UCSD-AML1 (cell line): Measurements from ENCODE around the gene MRPL1.
"Not testable (repeated sequence)": the region's sequence is repeated elsewhere in the genome, so short reads cannot be mapped to it uniquely, and the experiment has no call there.

Source experiments
- DNase-seq: peaks from one replicate; lab custom pipeline; 2025; ENCODE audit not compliant: unreplicated experiment; lab: John Stamatoyannopoulos, UW

The MRPL1 gene

DNA sequence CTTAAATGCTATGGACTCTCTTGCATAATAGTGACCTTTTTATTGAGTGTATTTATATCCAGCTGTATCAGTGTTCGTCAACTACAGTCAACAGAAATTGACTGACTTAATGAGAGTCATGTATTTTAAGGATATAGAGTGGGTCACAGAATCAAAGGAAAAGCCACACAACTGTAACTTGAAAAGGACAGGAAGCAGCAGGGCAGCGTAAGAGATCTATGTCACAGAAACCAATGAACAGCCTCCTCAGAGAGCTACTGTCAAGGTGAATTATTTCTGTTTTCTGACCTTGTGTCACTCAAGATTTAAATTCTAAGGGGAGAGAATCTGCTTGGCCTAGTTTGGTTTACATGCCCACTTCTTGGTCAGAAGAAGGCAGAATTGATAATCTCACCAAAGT lies 100.4 kb downstream of the MRPL1 start:
- DNase-seq: no peak

GRCh38 chr4:77973657-77974056 lies 111.0 kb downstream of the MRPL1 start:
- DNase-seq: not testable (repeated sequence)

DNA sequence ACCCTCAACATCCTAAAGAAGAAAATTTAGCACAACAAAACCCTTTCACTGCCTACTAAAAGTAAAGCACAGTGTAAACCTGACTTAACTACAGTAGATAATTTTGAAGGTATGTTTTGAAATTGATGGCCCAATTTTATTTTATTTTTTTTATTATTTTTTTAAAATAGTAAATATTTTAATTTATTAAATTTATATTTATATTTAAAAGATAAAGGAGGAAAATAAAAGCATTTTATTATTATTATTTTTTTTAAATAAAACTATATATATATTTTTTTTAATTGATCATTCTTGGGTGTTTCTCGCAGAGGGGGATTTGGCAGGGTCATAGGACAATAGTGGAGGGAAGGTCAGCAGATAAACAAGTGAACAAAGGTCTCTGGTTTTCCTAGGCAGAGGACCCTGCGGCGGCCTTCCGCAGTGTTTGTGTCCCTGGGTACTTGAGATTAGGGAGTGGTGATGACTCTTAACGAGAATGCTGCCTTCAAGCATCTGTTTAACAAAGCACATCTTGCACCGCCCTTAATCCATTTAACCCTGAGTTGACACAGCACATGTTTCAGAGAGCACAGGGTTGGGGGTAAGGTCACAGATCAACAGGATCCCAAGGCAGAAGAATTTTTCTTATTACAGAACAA lies 120.4 kb downstream of the MRPL1 start:
- not testable (repeated sequence) for DNase-seq

GRCh38 chr4:77983612-77984311 lies 121.1 kb downstream of the MRPL1 start:
- not testable (repeated sequence) for DNase-seq

DNA sequence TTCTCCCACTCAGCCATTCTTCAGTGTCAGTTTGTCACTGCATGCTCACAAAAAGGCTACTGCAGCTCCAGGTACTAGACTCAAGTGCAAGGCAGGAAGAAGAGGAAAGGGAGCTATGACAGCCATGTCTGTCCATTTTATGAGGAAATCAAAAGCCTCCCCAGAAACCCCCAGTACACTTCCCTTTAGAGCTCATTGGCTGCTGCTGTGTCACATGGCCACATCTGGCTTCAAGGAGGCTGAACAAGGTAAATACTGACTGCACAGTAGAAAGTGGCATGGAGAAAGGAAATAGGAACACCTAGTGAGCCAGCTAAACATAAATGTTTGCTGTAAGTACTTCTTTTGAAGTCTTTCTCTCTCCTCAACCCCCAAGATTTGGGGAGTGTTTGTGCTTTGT lies 127.3 kb downstream of the MRPL1 start:
- no peak for DNase-seq

GRCh38 chr4:77990456-77990855 lies 127.8 kb downstream of the MRPL1 start:
- no peak for DNase-seq

DNA sequence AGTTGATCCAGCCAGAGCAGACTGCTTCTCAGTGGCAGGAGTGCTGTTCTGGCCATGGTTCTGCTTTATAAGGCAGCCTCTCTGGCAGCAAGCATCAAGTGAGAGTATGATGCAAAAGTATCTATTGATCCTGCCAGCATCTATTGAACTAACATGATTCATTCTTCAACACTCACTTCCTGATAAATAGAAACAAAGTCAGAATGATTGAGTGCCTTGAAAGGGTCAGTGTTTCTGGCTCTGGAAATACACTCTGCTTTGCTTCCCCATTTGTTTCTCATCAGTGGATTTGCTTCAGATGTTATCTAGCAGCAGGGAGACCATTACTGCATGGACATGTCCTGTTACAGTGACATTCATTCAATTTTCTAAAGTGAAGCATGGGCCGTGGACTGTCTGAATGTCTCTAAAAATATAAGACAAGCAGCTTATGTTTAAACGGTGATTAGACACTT lies 128.3 kb downstream of the MRPL1 start:
- DNase-seq: no peak

- no peak for DNase-seq
These were observed 130.0 kb downstream of the MRPL1 start for GRCh38 chr4:77992581-77992980.

DNA sequence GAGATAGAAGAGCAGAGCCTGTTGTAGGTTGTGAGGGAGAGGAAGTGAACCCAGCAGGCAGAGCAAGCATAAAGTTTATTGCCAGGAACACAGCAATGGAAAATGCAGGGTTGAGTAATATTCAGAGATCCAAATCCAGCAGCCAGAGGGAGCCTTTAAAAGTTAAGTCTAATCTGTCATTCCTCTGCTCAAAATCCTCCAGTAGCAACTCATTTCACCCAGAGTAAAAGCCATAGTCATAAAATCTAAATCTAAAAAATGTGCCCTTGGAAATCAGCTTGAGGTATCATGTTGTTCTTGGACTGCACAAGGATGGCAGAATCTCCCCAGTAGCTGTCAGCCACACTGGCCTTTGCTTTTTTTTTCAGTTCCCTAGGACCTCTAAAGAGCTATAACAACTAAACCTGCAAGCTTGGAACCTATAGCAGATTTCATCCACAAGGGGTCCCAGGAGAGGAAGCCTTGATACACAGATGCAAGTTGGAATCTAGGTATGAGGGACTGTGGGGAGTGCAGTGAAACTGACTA lies 131.6 kb downstream of the MRPL1 start:
- no peak for DNase-seq

- no peak for DNase-seq
These were observed 133.4 kb downstream of the MRPL1 start for GRCh38 chr4:77996076-77996475.

DNA sequence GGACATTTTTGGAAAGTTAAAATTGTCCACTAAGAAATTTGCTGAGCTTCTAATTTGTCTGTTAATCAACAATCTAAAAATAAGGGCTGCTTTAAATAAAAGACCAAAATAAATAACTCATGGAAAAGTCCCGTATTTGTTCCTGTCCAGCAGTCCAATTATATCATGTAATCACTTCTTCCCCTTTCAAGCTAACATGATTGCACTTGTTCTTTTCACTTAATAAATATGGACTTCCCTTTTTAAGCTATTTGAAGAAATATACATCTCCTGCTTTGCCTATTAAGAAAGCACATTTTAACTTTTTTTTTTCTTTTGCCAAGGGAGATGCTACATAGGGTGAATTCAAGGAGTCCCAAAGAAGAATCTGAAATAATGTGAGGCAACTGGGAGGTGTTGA lies 138.9 kb downstream of the MRPL1 start:
- no peak for DNase-seq

- DNase-seq: no peak
These were observed 139.6 kb downstream of the MRPL1 start for GRCh38 chr4:78002260-78002659.
